Activated naive CD4-positive, alpha-beta T cell treated with anti-CD3 and anti-CD28 coated beads for 36 hours (primary cell): ENCODE results near the gene CYP46A1. TPM values are rescaled to one million over a fixed set of nuclear protein-coding genes. Genes with fewer than 3 reads are reported as not detected.

Experiments
- CTCF ChIA-PET: fragments of 350-600 bp; sonication (Branson Sonifier 250); formaldehyde crosslinking; loops from one replicate; lab custom pipeline; 2021; ENCODE audit warnings: antibody characterized with exemption; lab: Charles Lee
- DNase-seq: peaks from one replicate; pipeline ENCODE4 v3.0.0-alpha.2; 2020
- H3K27ac Mint-ChIP-seq: one replicate; pipeline ENCODE4 v1.8.0; 2021; ENCODE audit warnings: mild to moderate bottlenecking, mixed read lengths
- H3K27me3 Mint-ChIP-seq: one replicate; pipeline ENCODE4 v1.8.0; 2021; ENCODE audit warnings: low read depth, mixed read lengths
- H3K36me3 Mint-ChIP-seq: one replicate; pipeline ENCODE4 v1.8.0; 2021; ENCODE audit warnings: low read depth, mixed read lengths
- H3K4me1 Mint-ChIP-seq: one replicate; pipeline ENCODE4 v1.8.0; 2021; ENCODE audit warnings: low read depth, mixed read lengths
- H3K4me3 Mint-ChIP-seq: one replicate; pipeline ENCODE4 v1.8.0; 2021; ENCODE audit warnings: mild to moderate bottlenecking, moderate library complexity, mixed read lengths
- H3K9me3 Mint-ChIP-seq: one replicate; pipeline ENCODE4 v1.8.0; 2021; ENCODE audit warnings: mixed read lengths
- intact Hi-C: fragments of 100-400 bp; cut with micrococcal nuclease; formaldehyde crosslinking; loops from one replicate; pipeline ENCODE4 v1.15.1; 2023
- total RNA-seq, 2 experiments: library from RNA; stranded (reverse); gene quantifications; one replicate each; pipeline ENCODE4 v1.2.3, GENCODE V29; 2021

The CYP46A1 gene
- total RNA-seq, 2 experiments from 2014 or later, result 0.10 to 0.12 TPM

GRCh38 chr14:99699085-99699760 is 15.1 kb downstream of the CYP46A1 start:
- H3K27me3 Mint-ChIP-seq, result peaks cover 7% of the 10 kb centered on the region
- H3K9me3 Mint-ChIP-seq, result peaks cover 13% of the 10 kb centered on the region
- no peak overlapping the region for H3K27ac Mint-ChIP-seq
- intact Hi-C loops, result no loop called here
- H3K4me1 Mint-ChIP-seq, result peaks cover 3% of the 10 kb centered on the region
- no peak overlapping the region for H3K4me3 Mint-ChIP-seq
- CTCF ChIA-PET, result interaction anchor here (0.9 kb wide), 1 partner anchor 11 kb away, joined by 4 read pairs; no protein-coding TSS in a partner anchor
- peaks cover 7% of the 10 kb centered on the region for H3K36me3 Mint-ChIP-seq
- no peak for DNase-seq

- peaks cover 7% of the 10 kb centered on the region for H3K27me3 Mint-ChIP-seq
- DNase-seq, result no peak
- H3K4me3 Mint-ChIP-seq, result no peak overlapping the region
- peaks cover 7% of the 10 kb centered on the region for H3K36me3 Mint-ChIP-seq
- no peak overlapping the region for H3K27ac Mint-ChIP-seq
- CTCF ChIA-PET, result no interaction called here
- H3K9me3 Mint-ChIP-seq, result peaks cover 15% of the 10 kb centered on the region
- intact Hi-C loops, result no loop called here
- peaks cover 3% of the 10 kb centered on the region for H3K4me1 Mint-ChIP-seq
Observed at GRCh38 chr14:99699861-99700260, 15.8 kb downstream of the CYP46A1 start.

GRCh38 chr14:99700379-99700778 is 16.3 kb downstream of the CYP46A1 start:
- Mint-ChIP-seq H3K27me3 (peaks cover 7% of the 10 kb centered on the region), H3K27ac (no peak overlapping the region), H3K9me3 (peaks cover 15% of the 10 kb centered on the region), H3K4me1 (peaks cover 3% of the 10 kb centered on the region), H3K4me3 (no peak overlapping the region), H3K36me3 (peaks cover 7% of the 10 kb centered on the region)
- CTCF ChIA-PET, result interaction anchor here (1.5 kb wide), 1 partner anchor 30 kb away, joined by 8 read pairs; no protein-coding TSS in a partner anchor
- intact Hi-C loops, result no loop called here
- no peak for DNase-seq

- intact Hi-C loops, result no loop called here
- H3K4me1 Mint-ChIP-seq, result peaks cover 3% of the 10 kb centered on the region
- peaks cover 15% of the 10 kb centered on the region for H3K9me3 Mint-ChIP-seq
- peaks cover 7% of the 10 kb centered on the region for H3K27me3 Mint-ChIP-seq
- CTCF ChIA-PET, result interaction anchor here (1.5 kb wide), 1 partner anchor 29 kb away, joined by 8 read pairs; no protein-coding TSS in a partner anchor
- no peak for DNase-seq
- H3K4me3 Mint-ChIP-seq, result no peak overlapping the region
- no peak overlapping the region for H3K27ac Mint-ChIP-seq
- peaks cover 7% of the 10 kb centered on the region for H3K36me3 Mint-ChIP-seq
Observed at GRCh38 chr14:99701260-99701659, 17.2 kb downstream of the CYP46A1 start.

- H3K27me3 Mint-ChIP-seq, result peaks cover 7% of the 10 kb centered on the region
- no peak overlapping the region for H3K27ac Mint-ChIP-seq
- CTCF ChIA-PET, result no interaction called here
- peaks cover 15% of the 10 kb centered on the region for H3K9me3 Mint-ChIP-seq
- no peak overlapping the region for H3K4me3 Mint-ChIP-seq
- H3K36me3 Mint-ChIP-seq, result peaks cover 7% of the 10 kb centered on the region
- no peak for DNase-seq
- peaks cover 3% of the 10 kb centered on the region for H3K4me1 Mint-ChIP-seq
- intact Hi-C loops, result no loop called here
Observed at GRCh38 chr14:99702115-99702514, 18.0 kb downstream of the CYP46A1 start.

GRCh38 chr14:99703381-99703780 is 19.3 kb downstream of the CYP46A1 start:
- Mint-ChIP-seq H3K27me3 (peaks cover 7% of the 10 kb centered on the region), H3K9me3 (peaks cover 15% of the 10 kb centered on the region), H3K36me3 (peaks cover 7% of the 10 kb centered on the region), H3K4me3 (no peak overlapping the region), H3K27ac (no peak overlapping the region), H3K4me1 (peaks cover 3% of the 10 kb centered on the region)
- CTCF ChIA-PET, result no interaction called here
- intact Hi-C loops, result no loop called here
- DNase-seq, result no peak

- H3K27me3 Mint-ChIP-seq, result peaks cover 7% of the 10 kb centered on the region
- intact Hi-C loops, result no loop called here
- peaks cover 15% of the 10 kb centered on the region for H3K9me3 Mint-ChIP-seq
- no peak overlapping the region for H3K27ac Mint-ChIP-seq
- no peak for DNase-seq
- H3K36me3 Mint-ChIP-seq, result peaks cover 7% of the 10 kb centered on the region
- CTCF ChIA-PET, result interaction anchor here (1.0 kb wide), 1 partner anchor 26 kb away, joined by 3 read pairs; no protein-coding TSS in a partner anchor
- H3K4me1 Mint-ChIP-seq, result peaks cover 3% of the 10 kb centered on the region
- no peak overlapping the region for H3K4me3 Mint-ChIP-seq
Observed at GRCh38 chr14:99704037-99704436, 19.9 kb downstream of the CYP46A1 start.

GRCh38 chr14:99706107-99706900 is 22.2 kb downstream of the CYP46A1 start:
- CTCF ChIA-PET, result no interaction called here
- intact Hi-C loops, result no loop called here
- H3K27me3 Mint-ChIP-seq, result peaks cover 7% of the 10 kb centered on the region
- peaks cover 15% of the 10 kb centered on the region for H3K9me3 Mint-ChIP-seq
- no peaks in the 10 kb centered on the region for H3K4me1 Mint-ChIP-seq
- H3K36me3 Mint-ChIP-seq, result peaks cover 7% of the 10 kb centered on the region
- H3K4me3 Mint-ChIP-seq, result no peak overlapping the region
- H3K27ac Mint-ChIP-seq, result no peak overlapping the region
- DNase-seq, result no peak

GRCh38 chr14:99707420-99707819 is 23.3 kb downstream of the CYP46A1 start:
- Mint-ChIP-seq H3K9me3 (peaks cover 13% of the 10 kb centered on the region), H3K4me3 (no peak overlapping the region), H3K27ac (no peak overlapping the region), H3K4me1 (no peaks in the 10 kb centered on the region), H3K36me3 (peaks cover 7% of the 10 kb centered on the region), H3K27me3 (peaks cover 11% of the 10 kb centered on the region)
- CTCF ChIA-PET, result no interaction called here
- DNase-seq, result no peak
- intact Hi-C loops, result no loop called here

GRCh38 chr14:99707921-99708320 is 23.8 kb downstream of the CYP46A1 start:
- no peak overlapping the region for H3K4me3 Mint-ChIP-seq
- H3K4me1 Mint-ChIP-seq, result no peaks in the 10 kb centered on the region
- H3K27ac Mint-ChIP-seq, result no peak overlapping the region
- no peak for DNase-seq
- peaks cover 14% of the 10 kb centered on the region for H3K27me3 Mint-ChIP-seq
- H3K36me3 Mint-ChIP-seq, result peaks cover 7% of the 10 kb centered on the region
- intact Hi-C loops, result no loop called here
- H3K9me3 Mint-ChIP-seq, result peaks cover 12% of the 10 kb centered on the region
- CTCF ChIA-PET, result no interaction called here

- no peak for DNase-seq
- no peak overlapping the region for H3K4me3 Mint-ChIP-seq
- H3K27me3 Mint-ChIP-seq, result peaks cover 10% of the 10 kb centered on the region
- intact Hi-C loops, result no loop called here
- no peaks in the 10 kb centered on the region for H3K4me1 Mint-ChIP-seq
- H3K36me3 Mint-ChIP-seq, result peaks cover 2% of the 10 kb centered on the region
- H3K27ac Mint-ChIP-seq, result no peak overlapping the region
- CTCF ChIA-PET, result no interaction called here
- H3K9me3 Mint-ChIP-seq, result peaks cover 6% of the 10 kb centered on the region
Observed at GRCh38 chr14:99708449-99708848, 24.4 kb downstream of the CYP46A1 start.

GRCh38 chr14:99713972-99714371 is 29.9 kb downstream of the CYP46A1 start:
- Mint-ChIP-seq H3K4me1 (no peaks in the 10 kb centered on the region), H3K27me3 (peaks cover 8% of the 10 kb centered on the region), H3K27ac (no peak overlapping the region), H3K36me3 (no peaks in the 10 kb centered on the region), H3K9me3 (no peaks in the 10 kb centered on the region), H3K4me3 (no peak overlapping the region)
- CTCF ChIA-PET, result interaction anchor here (0.6 to 0.7 kb wide), 2 partner anchors 33 to 41 kb away, joined by 3 to 4 read pairs; no protein-coding TSS in a partner anchor
- intact Hi-C loops, result no loop called here
- no peak for DNase-seq
